GM23248 (cell line): ENCODE results near the gene ST6GALNAC3.

Source experiments
- EZH2 ChIP-seq: fragments of 200-600 bp; sonication (generic); IDR thresholded peaks from 2 replicates; pipeline ENCODE4 v1.6.1; 2018; ENCODE audit warnings: antibody characterized with exemption, mild to moderate bottlenecking; ENCODE audit not compliant: insufficient read depth, poor library complexity, severe bottlenecking
- EZH2phosphoT487 ChIP-seq: fragments of 200-600 bp; sonication (generic); IDR thresholded peaks from 2 replicates; pipeline ENCODE4 v1.6.1; 2018; ENCODE audit warnings: antibody characterized with exemption, moderate library complexity, mild to moderate bottlenecking, low read depth; ENCODE audit not compliant: insufficient read depth

- TF ChIP-seq EZH2phosphoT487, result no peak
- no peak for TF ChIP-seq EZH2
Measured at GRCh38 chr1:76121850-76122249, 47.3 kb downstream of the ST6GALNAC3 start.
